GM23248 (cell line): ENCODE data around the gene SLC9A9.

ENCODE experiments used
- EZH2 ChIP-seq: fragments of 200-600 bp; sonication (generic); IDR thresholded peaks from 2 replicates; pipeline ENCODE4 v1.6.1; 2018; ENCODE audit warnings: antibody characterized with exemption, mild to moderate bottlenecking; ENCODE audit not compliant: insufficient read depth, poor library complexity, severe bottlenecking
- EZH2phosphoT487 ChIP-seq: fragments of 200-600 bp; sonication (generic); IDR thresholded peaks from 2 replicates; pipeline ENCODE4 v1.6.1; 2018; ENCODE audit warnings: antibody characterized with exemption, moderate library complexity, mild to moderate bottlenecking, low read depth; ENCODE audit not compliant: insufficient read depth

DNA sequence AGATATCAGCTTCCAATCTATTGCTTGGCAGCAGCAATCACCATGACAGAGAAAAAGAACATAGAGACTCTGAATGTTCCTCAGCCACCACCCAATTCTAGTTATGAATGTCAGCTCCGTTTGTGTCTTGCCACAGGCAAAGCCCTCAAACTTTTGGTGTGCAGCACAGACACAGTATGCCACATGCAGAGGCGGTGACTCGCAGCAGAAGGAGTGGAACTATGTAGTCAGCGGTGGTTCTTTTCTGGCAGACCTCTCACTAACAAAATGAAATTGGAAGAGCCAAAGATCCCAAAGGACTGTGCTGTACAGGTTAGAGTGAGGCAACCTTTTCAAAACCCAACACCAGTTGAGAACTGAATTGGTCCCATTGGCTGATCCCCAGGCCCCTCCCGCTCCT, 220.9 kb downstream of the SLC9A9 start:
- TF ChIP-seq EZH2 (no peak), EZH2phosphoT487 (no peak)
